ENCODE results near the gene FAM131B.

The FAM131B gene

GRCh38 chr7:143391462-143392404 lies 29.2 kb upstream of the FAM131B start:
- no peak for TF ChIP-seq JUND (IDR thresholded peaks at IDR 0.05; ENCODE audit: low read depth)
- in situ Hi-C loops (cut with HindIII; ENCODE audit: low pct_unique_long_range_greater_than_20kb, low sequenced_read_pairs) = no loop called here
- no peak for DNase-seq (ENCODE audit: low read depth in 1 of 2, low spot score in 1 of 2)

GRCh38 chr7:143390773-143391317 lies 28.3 kb upstream of the FAM131B start:
- DNase-seq (ENCODE audit: low read depth in 1 of 2, low spot score in 1 of 2) = no peak
- in situ Hi-C loops (cut with HindIII; ENCODE audit: low pct_unique_long_range_greater_than_20kb, low sequenced_read_pairs) = no loop called here
- TF ChIP-seq JUND (IDR thresholded peaks at IDR 0.05; ENCODE audit: low read depth) = no peak

- in situ Hi-C loops (cut with HindIII; ENCODE audit: low pct_unique_long_range_greater_than_20kb, low sequenced_read_pairs) = no loop called here
- TF ChIP-seq JUND (IDR thresholded peaks at IDR 0.05; ENCODE audit: low read depth) = no peak
- no peak for DNase-seq (ENCODE audit: low read depth in 1 of 2, low spot score in 1 of 2)
Measured at GRCh38 chr7:143390104-143390772, 27.7 kb upstream of the FAM131B start.

DNA sequence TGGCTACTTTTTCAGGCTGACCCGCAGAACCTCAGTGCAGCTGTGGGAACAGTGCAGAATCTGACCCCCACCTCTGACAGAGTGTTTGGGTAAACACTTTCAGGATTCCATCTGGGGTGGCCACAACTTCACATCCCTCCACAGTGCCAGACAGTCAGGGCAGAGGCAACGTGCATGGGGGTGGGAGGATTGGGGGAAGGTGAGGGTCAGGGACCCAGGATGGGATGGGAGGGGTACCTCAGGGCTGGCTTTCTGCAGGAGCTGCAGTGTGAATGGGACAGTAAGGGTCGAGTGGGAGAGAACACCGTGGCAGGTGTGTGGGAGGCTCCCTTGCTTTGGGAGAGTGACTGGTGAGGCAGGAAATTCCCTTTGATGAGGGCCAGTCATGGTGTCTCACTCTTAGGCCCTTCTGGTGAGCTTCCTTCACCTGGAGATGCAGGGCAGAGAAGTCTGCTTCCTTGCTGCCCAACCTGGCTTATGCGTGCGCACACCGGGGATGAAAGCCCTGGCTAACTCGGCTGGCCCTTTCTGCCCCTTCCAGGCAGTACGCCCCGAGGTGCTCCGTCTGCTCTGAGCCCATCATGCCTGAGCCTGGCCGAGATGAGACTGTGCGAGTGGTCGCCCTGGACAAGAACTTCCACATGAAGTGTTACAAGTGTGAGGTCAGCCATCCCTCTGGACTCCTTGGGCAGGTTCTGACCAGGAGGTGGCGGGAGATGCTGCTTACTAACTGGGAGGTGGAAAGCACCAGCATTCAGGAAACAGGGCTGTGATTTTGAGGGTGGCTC lies 27.0 kb upstream of the FAM131B start:
- DNase-seq (ENCODE audit: low read depth in 1 of 2, low spot score in 1 of 2) = no peak
- in situ Hi-C loops (cut with HindIII; ENCODE audit: low pct_unique_long_range_greater_than_20kb, low sequenced_read_pairs) = no loop called here
- TF ChIP-seq JUND (IDR thresholded peaks at IDR 0.05; ENCODE audit: low read depth) = no peak

GRCh38 chr7:143388491-143389101 lies 26.1 kb upstream of the FAM131B start:
- no peak for TF ChIP-seq JUND (IDR thresholded peaks at IDR 0.05; ENCODE audit: low read depth)
- in situ Hi-C loops (cut with HindIII; ENCODE audit: low pct_unique_long_range_greater_than_20kb, low sequenced_read_pairs) = no loop called here
- no peak for DNase-seq (ENCODE audit: low read depth in 1 of 2, low spot score in 1 of 2)

GRCh38 chr7:143388051-143388450 lies 25.5 kb upstream of the FAM131B start:
- TF ChIP-seq JUND (IDR thresholded peaks at IDR 0.05; ENCODE audit: low read depth) = no peak
- DNase-seq (ENCODE audit: low read depth in 1 of 2, low spot score in 1 of 2) = no peak
- in situ Hi-C loops (cut with HindIII; ENCODE audit: low pct_unique_long_range_greater_than_20kb, low sequenced_read_pairs) = no loop called here

DNA sequence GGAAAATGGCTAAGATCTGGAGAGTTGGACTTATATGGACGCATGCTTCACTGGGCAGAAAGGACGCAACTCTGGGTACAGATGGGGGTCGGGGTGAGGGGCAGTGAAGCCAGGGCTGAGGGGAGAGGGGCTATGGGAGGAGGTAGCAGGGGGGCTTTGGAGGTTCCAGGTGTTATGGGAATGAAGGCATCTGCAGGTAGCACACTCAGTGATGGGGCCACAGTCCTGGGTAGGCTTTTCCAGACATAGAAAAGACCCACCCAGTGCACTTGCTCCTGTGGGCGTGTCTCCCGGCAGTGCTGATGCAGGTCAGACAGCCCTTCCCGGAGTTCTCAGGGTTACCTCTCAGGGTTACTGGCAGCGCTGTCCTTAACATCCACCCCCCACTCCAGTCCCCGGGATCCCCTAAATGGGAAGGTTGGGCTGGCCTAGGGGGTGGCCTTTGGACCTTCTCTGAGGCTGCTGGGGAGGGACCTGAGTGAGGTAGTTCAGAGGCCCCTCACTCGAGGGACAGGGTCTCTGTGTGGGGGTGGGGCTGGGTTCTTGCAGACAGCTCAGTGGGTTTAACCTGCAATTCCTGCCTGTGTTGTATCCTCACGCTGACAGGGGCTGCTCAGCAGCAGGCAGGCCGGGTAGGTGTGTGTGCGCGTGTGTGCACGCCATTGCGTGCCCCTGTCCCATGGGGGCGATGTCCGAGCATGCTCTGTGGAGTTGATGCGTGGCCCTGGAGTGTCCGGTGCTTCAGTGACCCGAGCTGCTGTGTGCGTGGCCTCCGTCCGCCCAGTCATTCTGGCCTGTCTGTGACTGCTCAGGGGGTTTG lies 24.9 kb upstream of the FAM131B start:
- no peak for TF ChIP-seq JUND (IDR thresholded peaks at IDR 0.05; ENCODE audit: low read depth)
- no peak for DNase-seq (ENCODE audit: low read depth in 1 of 2, low spot score in 1 of 2)
- in situ Hi-C loops (cut with HindIII; ENCODE audit: low pct_unique_long_range_greater_than_20kb, low sequenced_read_pairs) = no loop called here

- no peak for TF ChIP-seq JUND (IDR thresholded peaks at IDR 0.05; ENCODE audit: low read depth)
- no peak for DNase-seq (ENCODE audit: low read depth in 1 of 2, low spot score in 1 of 2)
- in situ Hi-C loops (cut with HindIII; ENCODE audit: low pct_unique_long_range_greater_than_20kb, low sequenced_read_pairs) = no loop called here
Measured at GRCh38 chr7:143385891-143386781, 23.6 kb upstream of the FAM131B start.

DNA sequence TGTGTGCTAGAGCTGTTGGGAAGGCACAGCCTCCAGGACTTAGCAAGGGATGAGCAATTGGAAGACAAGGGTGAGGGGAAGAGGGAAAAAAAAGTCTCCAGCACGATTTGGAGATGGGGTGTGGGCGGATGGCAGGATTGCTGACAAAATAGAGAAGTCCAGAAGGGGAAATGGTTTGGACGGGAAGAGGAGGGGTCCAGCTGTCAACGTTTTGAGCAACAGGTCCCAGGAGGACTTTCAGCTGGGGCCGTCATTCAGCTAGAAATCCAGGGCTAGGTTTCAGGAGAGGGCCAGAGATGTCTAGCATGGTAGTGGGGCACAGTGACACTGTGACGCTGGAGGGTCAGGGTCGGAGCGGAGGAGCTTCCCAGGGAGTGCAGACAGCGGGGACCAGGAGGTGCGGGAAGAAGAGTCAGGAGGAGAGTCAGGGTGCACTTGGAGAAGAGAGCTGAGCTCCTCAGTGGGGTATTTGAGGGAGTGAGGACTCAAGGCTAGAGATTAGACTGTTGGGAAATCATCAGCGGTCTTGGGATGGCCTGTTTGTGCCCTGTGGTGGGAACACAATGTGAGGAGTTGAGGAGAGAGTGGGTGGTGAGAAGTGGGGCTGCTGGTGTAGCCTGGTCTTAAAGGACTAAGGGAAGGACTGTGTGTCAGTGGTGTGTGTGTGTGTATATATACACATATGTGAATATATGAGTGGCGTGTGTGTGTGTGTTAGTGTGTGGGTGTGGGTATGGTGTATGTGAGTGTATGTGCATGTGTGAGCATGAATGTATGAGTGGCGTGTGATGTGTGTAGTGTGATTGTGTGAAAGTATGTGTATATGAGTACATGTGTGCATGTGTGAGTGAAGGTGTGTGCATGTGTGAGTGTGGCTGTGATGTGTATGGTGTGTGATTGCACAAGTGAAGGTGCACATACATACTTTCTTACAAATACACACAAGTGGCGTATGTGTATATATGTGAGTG lies 22.4 kb upstream of the FAM131B start:
- in situ Hi-C loops (cut with HindIII; ENCODE audit: low pct_unique_long_range_greater_than_20kb, low sequenced_read_pairs) = no loop called here
- DNase-seq (ENCODE audit: low read depth in 1 of 2, low spot score in 1 of 2) = no peak
- no peak for TF ChIP-seq JUND (IDR thresholded peaks at IDR 0.05; ENCODE audit: low read depth)

Measured in T47D (cell line).